ENCODE measurements around the gene TRIM31.
A peak's percentile ranks its signal among the peaks of the same experiment; 100 is the strongest.

The TRIM31 gene

GRCh38 chr6:30111266-30111856, 1.5 kb downstream of the TRIM31 start:
- DNase-seq = no peak

GRCh38 chr6:30104661-30105060, 8.2 kb downstream of the TRIM31 start:
- DNase-seq = no peak

DNA sequence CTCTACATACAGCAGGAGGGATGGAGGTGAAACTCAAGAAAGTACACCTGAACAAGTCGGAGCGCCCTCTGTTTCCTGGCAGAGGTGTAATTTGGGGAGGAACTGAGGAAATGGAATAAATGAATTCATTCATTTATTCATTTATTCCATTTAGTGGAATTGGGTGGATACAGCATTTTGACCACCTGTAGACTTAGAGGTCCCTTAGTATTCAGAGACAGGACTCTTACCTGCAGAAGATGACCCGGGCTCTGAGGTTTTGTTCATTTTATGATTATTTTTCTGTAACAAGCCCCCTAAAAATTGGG, 9.1 kb downstream of the TRIM31 start:
- DNase-seq = no peak

DNA sequence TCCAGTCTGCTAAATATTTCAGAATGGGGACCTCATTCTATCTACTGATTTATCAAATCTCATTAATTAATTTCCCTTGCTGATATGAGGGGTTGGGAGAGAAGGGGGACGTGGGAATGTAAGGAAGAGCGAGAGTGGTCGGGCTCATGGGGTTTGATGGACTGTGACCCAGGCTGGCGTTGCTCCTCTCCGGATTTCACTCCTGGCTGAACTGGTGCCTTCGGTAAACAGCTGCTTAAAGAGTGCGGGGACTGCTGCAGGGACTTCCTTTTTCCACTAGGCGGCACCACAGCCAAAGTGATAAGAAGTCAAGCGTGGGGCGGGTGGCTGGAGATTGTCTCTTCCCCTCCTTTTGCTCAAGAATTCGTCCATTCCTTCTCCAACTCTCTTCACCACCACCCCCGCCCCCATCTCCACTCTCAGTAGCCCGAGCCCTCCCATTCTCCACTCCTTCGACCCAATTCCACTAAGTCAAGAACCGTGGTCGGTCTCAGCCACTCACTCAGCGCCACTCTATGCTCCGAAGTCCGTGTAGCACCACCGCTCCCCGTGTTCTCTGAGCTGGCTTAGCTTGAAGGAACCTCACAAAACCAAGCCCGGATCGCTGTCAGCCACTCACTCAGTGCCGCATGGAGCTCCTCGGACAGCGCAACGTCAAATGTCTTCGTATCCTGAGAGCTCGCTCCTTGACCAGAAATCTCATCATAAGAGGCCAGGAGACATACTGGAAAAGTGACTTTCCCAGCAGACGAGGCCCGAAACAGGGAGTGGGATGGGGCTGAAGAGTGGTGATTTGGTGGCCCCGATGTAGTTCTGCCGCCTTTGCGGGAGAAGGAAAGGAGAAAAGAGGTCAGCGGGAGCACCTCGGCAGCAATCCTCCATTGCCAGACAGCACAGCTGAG, 9.7 kb downstream of the TRIM31 start:
- DNase-seq = peak; percentile 88

DNA sequence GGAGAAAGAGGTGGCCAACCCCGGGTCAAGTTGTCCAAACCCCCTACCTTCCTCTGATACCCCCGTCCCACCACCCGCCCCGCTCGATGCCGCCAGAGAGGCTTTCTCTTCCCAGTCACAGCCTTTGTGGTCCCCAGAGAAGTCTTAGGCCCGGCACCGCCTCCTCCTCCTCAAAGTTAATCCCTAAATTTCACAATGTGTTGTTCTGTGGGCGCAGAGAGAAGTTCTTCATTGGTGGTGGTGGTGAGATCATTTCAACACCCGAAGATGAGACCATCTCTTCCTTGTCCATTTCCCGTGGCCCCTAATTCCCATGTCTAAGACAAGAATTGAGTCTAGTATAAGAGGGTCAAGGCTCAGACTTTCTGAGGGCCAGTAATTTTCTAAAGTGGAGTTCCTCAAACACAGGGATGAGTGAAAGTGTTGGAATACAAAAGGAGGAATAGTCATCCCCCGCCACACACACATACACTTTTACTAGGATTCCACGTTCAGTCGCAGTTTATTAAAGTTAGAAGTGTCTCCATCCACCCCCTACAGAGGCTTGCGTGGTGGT, 10.4 kb downstream of the TRIM31 start:
- DNase-seq = peak; percentile 13

DNA sequence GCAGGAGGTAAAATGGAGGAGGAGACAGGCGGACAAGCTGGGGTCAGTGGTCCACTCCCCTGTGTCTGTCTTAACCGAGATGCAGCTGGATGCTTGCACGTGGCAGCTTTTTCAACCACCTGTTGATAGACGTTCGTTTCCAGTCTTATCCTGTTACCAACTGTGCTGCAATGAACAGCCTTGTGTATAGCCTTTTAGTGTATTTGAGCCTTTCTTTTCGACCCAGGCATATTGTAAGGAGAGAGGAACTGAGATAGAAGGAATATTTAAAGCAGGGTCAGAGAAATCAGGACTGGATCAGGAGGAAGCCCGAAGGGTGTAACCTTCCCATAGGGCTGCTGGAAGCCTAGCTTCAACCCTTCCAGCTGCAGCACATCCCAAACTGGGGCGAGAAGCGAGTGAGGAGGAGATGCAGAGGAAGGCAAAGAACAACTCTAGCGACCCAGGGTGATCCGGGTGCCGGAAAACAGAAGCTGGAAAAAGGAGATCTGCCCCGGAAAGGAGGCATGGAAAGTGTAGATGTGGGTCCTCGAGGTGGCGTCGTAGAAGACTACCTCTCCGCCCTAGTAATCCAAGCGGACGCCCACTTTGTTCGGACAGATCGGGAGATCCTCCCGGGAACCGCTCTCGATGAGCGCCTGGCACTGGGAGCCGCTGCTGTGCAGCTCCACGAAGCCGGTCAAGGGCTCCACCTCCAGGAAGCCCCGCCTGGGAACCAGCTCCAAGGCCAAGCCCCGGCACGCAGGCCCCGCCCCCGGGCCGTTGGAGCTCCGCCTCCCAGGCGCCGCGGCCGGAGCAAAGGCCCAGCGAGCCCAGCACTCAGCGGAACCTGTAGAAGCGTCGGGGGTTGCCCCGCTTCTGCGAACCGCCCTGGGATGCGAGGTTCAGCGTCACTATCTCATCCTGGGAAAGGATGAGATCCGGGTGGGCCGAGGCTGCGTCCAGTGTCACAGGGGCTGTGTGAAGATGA, 11.2 kb downstream of the TRIM31 start:
- peak; percentile 75 for DNase-seq

- DNase-seq = peak; percentile 15
Measured at GRCh38 chr6:30100585-30101443, 12.1 kb downstream of the TRIM31 start.

GRCh38 chr6:30100154-30100553, 12.7 kb downstream of the TRIM31 start:
- no peak for DNase-seq

GRCh38 chr6:30097902-30098768, 14.8 kb downstream of the TRIM31 start:
- DNase-seq = no peak

- DNase-seq = no peak
Measured at GRCh38 chr6:30096829-30097228, 16.1 kb downstream of the TRIM31 start.

- no peak for DNase-seq
Measured at GRCh38 chr6:30093951-30094661, 18.8 kb downstream of the TRIM31 start.

DNA sequence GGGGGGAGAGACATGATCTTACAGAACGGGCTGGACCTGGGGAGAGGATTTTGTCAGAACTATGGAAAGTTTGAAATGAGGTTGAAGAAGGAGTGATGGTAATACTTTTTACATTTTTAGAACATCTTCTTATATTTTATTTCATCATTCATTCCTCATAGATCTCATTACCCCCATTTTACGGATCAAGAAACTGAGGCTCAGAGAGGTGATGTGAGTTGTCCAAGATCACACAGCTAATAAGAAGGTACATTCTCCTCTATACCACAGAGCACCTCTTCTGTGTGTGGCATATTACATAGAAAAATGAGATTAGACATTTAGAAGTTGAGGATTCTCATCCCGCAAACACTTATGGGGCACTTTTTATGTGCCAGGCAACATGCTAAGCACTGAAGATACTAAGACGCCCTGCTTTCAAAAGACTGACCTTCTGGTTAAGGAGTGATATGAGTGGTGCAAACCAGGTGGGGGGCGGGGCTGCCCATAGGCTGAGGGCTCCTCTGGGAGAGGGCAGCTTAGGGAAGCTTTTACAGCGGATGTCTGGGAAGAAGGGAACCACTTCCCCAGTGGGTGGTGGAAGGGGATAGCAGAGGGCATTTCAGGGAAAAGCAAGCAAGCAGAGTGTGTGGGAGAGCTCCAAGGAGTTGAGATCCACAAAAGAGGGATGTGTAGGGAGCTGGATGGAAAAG, 19.9 kb downstream of the TRIM31 start:
- DNase-seq = no peak

DNA sequence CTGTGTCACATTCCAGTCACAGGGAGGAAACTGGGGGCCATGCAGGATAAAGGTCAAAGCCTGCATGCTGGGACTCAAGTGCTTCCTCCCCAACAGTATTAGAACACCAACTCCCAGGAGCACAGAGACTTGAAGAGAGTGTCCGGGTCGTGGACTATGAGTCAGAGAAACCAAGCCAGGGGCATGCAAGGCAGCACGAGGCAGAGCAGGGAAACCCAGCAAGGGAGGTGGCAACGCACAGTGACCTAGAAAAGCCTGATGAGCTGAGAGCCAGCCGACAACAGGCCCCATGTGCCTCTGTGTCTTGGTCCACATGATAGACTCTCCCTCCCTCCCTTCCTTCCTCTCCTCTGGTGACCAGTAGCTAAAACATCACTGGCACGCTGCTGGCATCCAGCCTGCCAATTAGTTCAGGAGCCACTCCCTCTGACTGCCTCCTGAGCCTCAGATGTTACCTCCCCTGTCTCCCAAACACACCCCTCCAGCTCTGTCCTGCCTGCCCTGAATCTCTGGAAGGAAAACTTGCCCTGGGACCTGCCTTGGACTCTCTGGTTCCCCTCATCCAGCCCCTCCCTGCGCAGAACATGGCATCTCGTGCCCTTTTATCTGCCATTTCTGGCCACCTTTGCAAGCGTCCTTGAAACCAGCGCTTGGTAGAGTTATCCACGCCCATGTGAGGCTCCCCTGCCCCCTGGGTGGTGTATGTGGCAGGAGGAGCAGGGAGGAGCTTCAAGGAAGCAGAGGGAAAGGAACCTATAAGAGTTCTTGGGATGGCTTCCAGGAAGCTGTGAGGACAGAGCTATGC, 21.1 kb downstream of the TRIM31 start:
- no peak for DNase-seq

DNA sequence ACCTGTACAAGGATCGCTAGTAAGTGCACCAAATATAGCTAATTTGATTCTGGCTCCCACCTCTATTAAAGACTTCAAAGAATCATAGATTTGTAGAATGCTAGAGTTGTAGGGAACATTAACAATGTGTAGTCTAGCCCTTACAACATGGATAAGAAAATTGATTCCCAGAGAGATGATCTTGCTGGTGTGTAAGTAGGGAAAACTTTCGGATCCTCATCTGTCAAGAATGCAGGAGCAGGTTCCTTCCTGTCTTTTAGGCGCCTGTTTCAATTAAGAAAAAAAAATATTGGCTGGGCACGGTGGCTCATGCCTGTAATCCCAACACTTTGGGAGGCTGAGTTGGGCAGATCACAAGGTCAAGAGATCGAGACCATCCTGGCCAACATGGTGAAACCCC, 25.0 kb downstream of the TRIM31 start:
- DNase-seq = no peak

DNA sequence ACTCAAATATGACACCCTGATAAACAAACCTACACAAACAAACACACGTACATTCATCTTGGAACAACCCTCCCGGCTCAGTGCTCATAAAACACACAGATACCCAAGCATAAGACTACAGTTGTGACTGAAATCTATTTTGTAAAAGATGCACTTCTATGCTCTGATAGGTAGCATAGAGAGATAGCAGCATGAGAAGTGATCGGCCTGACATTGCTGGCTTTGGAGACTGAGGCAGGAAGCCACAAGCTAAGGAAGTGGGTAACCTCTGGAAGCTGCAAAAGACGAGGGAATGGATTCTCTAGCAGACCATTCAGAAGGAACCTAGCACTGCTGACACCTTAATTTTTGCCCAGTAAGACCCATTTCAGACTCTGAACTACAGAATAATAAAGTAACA, 35.7 kb downstream of the TRIM31 start:
- DNase-seq = no peak

GRCh38 chr6:30075790-30076732, 36.8 kb downstream of the TRIM31 start:
- peak; percentile 37 for DNase-seq

DNA sequence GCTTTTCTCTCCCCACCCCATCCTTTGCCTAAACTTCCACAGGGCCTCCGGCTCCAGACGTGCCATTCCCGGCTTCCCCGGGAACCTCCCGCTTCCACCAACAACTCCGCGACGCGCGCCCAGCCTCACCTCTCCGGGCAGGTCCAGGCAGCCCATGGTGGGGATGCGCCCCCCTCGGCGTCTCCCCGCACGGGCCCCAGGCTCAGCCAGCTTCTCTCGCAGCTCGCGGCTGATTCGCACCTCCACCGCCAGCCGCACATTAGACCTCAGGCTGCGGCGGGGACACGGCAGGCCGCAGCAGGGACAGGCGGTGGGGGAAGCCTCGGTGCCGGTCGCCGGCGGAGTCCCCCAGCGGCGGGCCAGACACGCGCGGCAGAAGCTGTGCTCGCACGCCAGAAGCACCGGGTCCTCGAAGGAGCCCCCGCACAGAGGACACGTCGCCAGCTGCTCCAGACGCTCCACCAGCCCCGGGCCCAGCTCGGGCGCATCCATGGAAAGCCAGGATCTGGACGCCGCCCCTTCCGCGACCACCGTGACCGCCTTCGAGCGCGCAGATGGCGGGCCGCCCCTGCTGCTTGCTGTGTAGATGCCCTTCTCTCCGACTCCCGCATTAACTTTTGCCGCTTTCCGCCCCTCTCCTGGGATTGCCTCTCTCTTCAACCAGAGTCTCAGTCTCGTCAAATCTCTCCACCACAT, 37.6 kb downstream of the TRIM31 start, which contains the start of gene RNF39:
Gene RNF39, minus strand, starts transcription at position 676 of the 696 bp plus-strand sequence. Its CDS starts 184 bp downstream, at position 492.
- no peak for DNase-seq
